Measurements from ENCODE around the gene DST.

DNA sequence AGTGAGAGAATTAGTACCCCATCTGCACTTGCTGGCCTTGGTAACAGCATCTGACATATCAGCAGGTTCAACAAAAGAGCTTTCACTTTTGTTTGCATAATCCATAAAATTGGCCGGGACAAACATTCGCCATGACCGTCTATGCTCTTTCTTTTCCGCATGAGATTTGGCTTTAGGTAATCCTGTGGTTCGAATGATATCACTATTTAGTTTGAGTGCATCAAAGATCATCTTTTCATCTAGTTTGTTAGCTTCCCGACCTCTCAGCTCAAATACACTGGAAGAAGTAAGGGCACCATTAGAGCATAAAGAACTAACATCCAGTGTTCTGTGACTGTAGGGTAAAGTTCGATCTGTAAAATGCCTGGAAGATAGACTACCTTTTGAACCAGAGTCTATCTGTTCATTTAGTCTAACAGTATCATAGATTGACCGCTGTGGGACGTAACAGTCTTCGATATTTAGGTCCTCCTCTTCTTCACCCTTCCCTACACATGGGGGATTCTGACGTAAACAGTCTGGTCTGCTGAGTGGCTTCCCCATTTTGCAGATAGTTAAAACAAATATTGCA is 101.6 kb downstream of the DST start:
- TF ChIP-seq, protein P1, sequence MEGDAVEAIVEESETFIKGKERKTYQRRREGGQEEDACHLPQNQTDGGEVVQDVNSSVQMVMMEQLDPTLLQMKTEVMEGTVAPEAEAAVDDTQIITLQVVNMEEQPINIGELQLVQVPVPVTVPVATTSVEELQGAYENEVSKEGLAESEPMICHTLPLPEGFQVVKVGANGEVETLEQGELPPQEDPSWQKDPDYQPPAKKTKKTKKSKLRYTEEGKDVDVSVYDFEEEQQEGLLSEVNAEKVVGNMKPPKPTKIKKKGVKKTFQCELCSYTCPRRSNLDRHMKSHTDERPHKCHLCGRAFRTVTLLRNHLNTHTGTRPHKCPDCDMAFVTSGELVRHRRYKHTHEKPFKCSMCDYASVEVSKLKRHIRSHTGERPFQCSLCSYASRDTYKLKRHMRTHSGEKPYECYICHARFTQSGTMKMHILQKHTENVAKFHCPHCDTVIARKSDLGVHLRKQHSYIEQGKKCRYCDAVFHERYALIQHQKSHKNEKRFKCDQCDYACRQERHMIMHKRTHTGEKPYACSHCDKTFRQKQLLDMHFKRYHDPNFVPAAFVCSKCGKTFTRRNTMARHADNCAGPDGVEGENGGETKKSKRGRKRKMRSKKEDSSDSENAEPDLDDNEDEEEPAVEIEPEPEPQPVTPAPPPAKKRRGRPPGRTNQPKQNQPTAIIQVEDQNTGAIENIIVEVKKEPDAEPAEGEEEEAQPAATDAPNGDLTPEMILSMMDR (IDR thresholded peaks at IDR 0.05; ENCODE audit: insufficient read depth, low read depth, low read length), result no peak
- no peak for TF ChIP-seq EZH2 (IDR thresholded peaks at IDR 0.05; ENCODE audit: insufficient read depth, low read length)

Data from astrocyte (in vitro differentiated cells and primary cell).